Measurements from ENCODE around the gene CNN3. TPM values are rescaled to one million over a fixed set of nuclear protein-coding genes. Genes with fewer than 3 reads are reported as not detected.

Gene CNN3
- total and polyA plus RNA-seq, 7 donors, result 12.4 to 46.2 (median 19.2) TPM

DNA sequence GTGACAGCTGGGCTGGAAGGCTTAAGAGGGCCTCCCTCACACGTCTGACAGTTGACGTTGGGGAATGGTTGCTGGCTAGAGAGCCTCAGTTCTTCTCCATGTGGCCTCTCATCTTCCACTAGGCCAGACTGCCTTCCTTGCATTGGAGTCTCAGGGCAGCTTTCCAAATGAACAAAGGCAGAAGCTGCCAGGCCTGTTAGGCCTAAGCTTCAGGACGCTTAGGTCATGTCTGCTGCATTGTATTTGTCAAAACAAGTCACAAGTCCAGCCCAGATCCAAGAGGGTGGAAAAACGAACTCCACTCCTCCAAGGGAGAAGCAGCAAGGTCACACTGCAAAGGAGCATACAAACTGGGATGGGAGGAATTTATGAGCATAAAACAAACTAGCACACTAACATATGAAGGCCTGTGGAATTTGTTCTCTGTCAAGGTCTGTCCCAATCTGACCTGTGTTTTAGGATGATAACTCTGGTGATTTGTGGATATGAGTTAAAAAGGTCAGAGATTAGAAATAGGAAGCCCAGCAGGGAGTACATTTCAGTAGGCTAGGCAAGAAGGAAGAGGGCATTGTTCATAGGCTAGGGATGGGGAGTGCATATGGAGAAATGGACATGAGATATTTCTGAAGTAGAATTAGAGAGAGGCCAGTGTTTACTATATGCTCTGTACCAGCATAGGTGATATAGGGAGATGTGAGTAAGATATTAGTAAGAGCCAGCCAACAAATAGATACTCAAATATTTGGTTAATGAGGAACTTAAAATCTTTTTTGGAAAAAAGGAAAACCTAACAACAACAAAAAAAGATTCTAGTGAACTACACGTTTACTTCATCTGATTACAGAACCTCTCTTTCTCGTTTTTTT lies 29.1 kb upstream of the CNN3 start:
- H3K27me3 ChIP-seq (ENCODE audit: insufficient read depth in 3 of 3, low read length in 2 of 3), result no peaks in the 10 kb centered on the region
- intact Hi-C loops (cut with DNase I), result no loop called here
- WGBS, 3 donors, result 34 to 48% (median 39%) methylated on average over 6 of the region's 6 CpGs
- no peak for ATAC-seq
- no peaks in the 10 kb centered on the region for H3K36me3 ChIP-seq (ENCODE audit: insufficient read depth in 1 of 2, low read depth in 1 of 2)
- no peak for DNase-seq
- no peaks in the 10 kb centered on the region for H3K9me3 ChIP-seq
- H3K4me1 ChIP-seq, result no peaks in the 10 kb centered on the region
- no peak overlapping the region for H3K27ac ChIP-seq
- TF ChIP-seq, protein P1, sequence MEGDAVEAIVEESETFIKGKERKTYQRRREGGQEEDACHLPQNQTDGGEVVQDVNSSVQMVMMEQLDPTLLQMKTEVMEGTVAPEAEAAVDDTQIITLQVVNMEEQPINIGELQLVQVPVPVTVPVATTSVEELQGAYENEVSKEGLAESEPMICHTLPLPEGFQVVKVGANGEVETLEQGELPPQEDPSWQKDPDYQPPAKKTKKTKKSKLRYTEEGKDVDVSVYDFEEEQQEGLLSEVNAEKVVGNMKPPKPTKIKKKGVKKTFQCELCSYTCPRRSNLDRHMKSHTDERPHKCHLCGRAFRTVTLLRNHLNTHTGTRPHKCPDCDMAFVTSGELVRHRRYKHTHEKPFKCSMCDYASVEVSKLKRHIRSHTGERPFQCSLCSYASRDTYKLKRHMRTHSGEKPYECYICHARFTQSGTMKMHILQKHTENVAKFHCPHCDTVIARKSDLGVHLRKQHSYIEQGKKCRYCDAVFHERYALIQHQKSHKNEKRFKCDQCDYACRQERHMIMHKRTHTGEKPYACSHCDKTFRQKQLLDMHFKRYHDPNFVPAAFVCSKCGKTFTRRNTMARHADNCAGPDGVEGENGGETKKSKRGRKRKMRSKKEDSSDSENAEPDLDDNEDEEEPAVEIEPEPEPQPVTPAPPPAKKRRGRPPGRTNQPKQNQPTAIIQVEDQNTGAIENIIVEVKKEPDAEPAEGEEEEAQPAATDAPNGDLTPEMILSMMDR (IDR thresholded peaks at IDR 0.05), result no peak
- no peak overlapping the region for H3K4me3 ChIP-seq

DNA sequence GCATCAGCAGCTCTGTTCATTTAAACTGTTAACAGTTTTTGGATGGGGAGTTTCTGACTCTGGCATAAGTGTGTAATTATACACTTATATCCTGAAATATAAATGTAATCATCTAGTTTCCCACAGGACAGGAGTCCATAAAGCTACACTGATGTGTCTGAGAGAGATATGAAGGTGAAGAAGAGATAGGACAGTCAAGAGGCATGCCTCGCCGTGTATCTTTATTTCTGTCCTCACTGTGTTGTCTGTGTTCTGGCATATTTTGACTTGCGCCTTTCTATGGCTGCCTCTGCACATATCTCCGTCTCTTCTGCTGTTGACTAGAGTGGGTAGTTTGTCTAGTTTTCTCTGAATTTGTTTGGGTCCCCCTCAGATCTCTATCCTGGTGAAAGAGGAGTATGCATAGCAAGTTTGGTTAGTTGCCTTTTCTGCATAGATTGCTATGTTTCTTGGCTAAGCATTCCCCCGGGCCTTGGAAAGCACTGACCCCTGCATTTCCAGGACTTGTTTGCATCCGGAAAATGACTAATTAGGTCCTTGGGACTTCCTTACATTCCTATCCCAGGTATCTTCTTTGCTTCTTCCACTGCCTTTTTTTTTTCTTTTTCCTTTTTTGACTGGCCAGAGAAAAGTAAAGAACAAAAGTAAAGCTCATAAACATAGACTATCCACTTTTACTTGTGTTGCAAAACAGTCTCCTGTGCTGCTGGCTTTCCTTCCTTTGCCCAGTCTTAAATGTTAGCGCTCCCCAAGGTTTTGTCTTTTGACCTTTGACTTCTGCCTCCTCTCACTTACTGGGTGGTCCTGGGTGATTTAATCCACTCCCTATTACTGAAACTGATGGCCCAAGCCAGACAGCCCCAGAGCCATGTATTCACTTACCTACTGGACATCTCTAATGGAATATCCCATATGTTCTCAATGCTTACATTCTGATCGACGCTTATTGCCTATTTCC lies 27.6 kb upstream of the CNN3 start:
- DNase-seq (no peak), ATAC-seq (no peak)
- Histone ChIP-seq H3K9me3 (no peaks in the 10 kb centered on the region), H3K4me1 (no peaks in the 10 kb centered on the region), H3K27me3 (ENCODE audit: insufficient read depth in 3 of 3, low read length in 2 of 3) (no peaks in the 10 kb centered on the region), H3K36me3 (ENCODE audit: insufficient read depth in 1 of 2, low read depth in 1 of 2) (no peaks in the 10 kb centered on the region), H3K27ac (no peak overlapping the region), H3K4me3 (no peak overlapping the region)
- 73 to 78% (median 74%) methylated on average over 9 of the region's 9 CpGs for WGBS, 3 donors
- intact Hi-C loops (cut with DNase I), result no loop called here
- TF ChIP-seq, protein P1 (IDR thresholded peaks at IDR 0.05), result no peak

DNA sequence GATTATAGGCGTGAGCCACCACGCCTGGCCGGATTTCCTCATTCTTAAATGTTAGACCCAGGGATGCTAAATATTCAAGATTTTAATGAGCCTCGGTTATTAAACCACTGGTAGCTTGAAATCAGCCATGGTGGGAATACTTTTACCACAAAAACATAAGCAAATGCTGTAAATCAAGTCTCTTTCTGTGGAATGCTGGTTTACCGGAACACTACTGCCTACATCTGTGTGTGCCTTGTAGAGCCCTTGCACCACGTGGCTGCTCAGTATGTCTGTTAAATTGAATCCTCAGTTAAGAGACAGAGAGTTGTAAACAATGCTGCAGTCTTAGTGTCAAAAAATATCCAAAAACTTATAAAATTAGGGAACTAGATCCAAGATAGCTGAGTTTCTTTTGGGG lies 26.8 kb upstream of the CNN3 start:
- no peak for DNase-seq
- TF ChIP-seq, protein P1 (IDR thresholded peaks at IDR 0.05), result no peak
- no peaks in the 10 kb centered on the region for H3K27me3 ChIP-seq (ENCODE audit: insufficient read depth in 3 of 3, low read length in 2 of 3)
- H3K4me3 ChIP-seq, result no peak overlapping the region
- no peaks in the 10 kb centered on the region for H3K36me3 ChIP-seq (ENCODE audit: insufficient read depth in 1 of 2, low read depth in 1 of 2)
- ATAC-seq, result no peak
- no peak overlapping the region for H3K27ac ChIP-seq
- intact Hi-C loops (cut with DNase I), result no loop called here
- no peaks in the 10 kb centered on the region for H3K4me1 ChIP-seq
- 75 to 81% (median 79%) methylated on average over 6 of the region's 6 CpGs for WGBS, 3 donors
- H3K9me3 ChIP-seq, result no peaks in the 10 kb centered on the region

DNA sequence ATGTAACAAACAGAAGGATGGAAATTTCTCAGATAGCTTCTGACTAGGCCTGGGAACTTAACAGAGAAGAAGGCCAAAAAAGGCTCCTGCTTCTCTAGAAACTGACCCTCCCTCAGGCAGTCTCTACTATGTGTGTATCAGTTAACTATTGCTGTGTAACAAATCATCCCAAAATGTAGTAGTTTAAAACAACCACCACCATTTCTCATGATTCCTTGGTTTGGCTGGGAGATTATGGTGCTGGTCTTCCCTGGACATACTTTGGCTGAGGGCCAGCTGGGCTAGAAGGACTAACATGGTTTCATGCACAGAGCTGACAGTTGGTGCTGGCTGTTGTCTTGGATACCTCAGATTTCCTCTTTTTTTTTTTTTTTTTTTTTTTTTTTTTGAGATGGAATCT lies 26.2 kb upstream of the CNN3 start:
- H3K27me3 ChIP-seq (ENCODE audit: insufficient read depth in 3 of 3, low read length in 2 of 3), result no peaks in the 10 kb centered on the region
- TF ChIP-seq, protein P1 (IDR thresholded peaks at IDR 0.05), result no peak
- no peaks in the 10 kb centered on the region for H3K36me3 ChIP-seq (ENCODE audit: insufficient read depth in 1 of 2, low read depth in 1 of 2)
- H3K4me1 ChIP-seq, result no peaks in the 10 kb centered on the region
- intact Hi-C loops (cut with DNase I), result no loop called here
- no peak overlapping the region for H3K4me3 ChIP-seq
- DNase-seq (no peak), ATAC-seq (no peak)
- no peaks in the 10 kb centered on the region for H3K9me3 ChIP-seq
- no peak overlapping the region for H3K27ac ChIP-seq
